HG03025 (cell line): ENCODE results near the gene PTPRN2.
"Not testable (repeated sequence)": the region's sequence is repeated elsewhere in the genome, so short reads cannot be mapped to it uniquely, and the experiment has no call there.

Experiments used
- ATAC-seq: cut with Tn5 transposase; IDR thresholded peaks from one replicate; pipeline ENCODE4 v1.9.1; 2021; ENCODE audit warnings: mild to moderate bottlenecking, moderate library complexity; ENCODE audit not compliant: unreplicated experiment, low FRiP score

Gene PTPRN2

DNA sequence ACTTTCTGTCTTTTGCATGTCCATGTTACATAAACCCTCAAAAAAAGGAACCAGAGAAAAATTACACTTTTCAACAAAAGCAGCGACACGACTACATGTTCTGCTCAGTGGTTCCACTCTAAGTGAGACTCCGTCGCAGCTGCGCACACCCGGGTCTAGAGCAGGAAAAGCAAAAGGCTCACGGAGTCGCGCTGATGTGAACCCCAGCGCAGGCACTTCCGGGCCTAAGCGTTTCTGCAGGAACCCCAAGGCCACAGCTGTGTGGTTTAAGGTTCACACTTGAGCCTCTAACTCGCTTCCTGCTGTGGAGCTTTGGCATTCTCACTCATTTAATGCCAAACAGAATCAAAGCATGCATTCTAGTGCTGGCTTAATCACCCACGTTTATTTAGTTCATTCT lies 1010.6 kb downstream of the PTPRN2 start:
- ATAC-seq: no peak

DNA sequence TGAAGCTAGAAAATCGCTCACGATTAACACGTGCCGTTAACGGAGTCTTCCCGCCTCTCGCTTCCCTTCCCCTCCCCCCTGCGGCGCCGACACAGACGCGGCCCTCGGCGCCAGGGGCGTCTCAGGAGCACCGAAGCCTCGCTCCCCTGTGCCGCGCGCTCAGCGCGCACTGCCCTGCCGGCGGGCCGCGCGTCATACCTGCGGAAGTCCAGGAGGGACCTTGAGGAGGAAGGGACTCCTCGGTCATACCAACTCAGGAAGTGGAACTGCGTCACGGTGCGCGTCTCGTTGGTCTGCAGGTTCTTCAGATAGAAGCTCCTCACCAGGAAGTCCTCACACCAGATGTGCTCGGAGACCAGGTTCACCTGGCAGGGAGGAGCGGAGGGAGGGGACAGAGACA lies 1011.2 kb downstream of the PTPRN2 start:
- no peak for ATAC-seq

DNA sequence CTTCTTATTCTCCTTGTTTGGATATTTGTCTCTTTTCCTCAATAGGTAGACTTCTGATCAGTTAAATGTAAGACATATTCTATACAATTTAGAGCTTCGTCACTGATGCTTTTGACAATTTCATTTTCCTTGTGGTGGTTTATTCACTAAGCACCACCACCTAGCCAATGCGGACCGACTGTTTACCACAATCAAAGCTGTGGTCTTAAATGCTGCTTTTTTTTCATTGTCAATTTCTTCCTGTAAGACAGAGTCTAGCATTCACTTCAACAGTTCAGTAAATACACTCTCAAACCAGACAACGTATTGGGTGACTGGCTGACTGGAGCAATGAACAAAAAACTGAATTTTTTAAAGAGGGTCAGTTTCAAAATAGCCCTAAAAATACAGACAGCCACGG lies 1011.8 kb downstream of the PTPRN2 start:
- no peak for ATAC-seq

DNA sequence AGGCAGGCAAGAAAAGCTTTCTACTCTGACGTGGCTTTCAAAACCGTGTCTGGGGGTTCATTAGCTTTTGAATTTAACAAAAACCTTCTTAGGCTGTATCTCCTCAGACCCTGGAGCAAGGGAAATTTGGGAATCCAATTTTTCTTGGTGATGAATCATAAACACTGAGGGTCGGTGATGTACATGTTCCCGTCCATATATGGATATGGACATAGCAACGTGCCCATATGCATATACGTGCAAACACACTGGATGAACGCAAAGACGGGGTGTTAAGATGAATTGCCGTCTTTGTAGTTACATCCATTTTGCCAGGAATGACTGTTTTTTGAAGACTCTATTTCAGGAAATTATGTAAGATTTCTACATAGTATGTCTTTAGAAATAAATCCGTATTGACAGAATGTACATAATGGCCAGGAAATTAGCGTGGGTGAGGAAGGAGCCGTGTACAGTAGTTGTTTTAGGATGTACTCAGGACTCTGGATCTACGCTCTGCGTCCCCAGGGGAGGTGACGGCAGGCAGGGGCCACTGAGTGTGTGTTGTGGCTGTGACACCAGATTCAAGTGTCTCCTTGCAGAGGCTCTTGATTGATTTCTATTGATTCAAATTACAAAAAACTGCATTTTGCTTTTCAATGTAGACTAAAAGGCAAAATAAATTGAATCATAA lies 1012.6 kb downstream of the PTPRN2 start:
- ATAC-seq: no peak

DNA sequence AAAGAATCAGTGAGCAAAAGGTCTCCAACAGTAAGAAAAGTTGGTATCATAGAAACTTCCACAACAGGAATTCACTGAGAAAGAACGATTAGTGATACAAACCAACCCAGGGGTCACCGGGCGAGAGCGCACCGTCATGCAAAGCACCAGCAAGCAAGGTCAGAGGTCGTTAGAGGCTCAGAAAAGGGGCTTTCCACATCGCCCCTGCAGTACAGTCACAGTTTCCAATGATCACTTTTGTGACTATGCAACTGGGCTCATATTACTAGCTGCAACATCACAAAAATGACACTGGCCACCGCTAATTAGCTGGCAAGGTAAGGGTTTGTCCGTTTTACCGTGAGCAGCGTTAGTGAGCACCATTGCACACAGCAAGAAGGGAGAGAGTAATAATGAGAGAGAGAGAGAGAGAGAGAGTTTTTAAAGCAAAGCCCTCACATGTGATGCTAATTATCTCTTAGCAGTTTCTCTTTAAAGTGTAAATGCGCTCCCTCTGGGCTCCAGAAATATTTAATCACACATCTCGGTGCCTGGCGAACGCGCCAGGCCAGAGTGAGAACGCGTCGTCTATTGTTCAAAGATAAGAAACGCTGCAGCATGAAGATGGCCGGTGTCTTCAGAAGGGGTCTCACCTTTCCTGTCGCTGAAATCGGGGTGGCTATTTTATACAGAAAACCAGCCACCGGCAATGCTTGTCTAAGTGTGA lies 1013.4 kb downstream of the PTPRN2 start:
- no peak for ATAC-seq

DNA sequence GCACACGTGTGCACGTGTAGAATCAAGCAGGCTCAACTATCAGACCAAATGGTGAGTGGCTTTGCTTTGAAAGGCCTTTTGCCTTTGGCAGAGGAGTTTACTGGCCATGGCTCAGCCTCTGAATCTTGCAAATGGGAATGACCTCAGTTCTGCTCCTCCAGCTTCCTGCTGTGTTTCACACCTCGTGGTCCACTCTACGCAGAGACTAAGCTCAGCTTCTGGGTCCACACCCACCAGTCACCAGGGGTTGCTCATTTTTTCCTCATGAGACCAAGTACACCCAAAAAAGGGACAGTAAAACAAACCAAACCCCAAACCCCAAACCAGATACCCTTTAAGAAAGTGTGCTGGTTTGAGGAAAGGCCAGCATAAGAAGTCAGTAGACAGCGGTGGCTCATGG lies 1014.4 kb downstream of the PTPRN2 start:
- no peak for ATAC-seq

DNA sequence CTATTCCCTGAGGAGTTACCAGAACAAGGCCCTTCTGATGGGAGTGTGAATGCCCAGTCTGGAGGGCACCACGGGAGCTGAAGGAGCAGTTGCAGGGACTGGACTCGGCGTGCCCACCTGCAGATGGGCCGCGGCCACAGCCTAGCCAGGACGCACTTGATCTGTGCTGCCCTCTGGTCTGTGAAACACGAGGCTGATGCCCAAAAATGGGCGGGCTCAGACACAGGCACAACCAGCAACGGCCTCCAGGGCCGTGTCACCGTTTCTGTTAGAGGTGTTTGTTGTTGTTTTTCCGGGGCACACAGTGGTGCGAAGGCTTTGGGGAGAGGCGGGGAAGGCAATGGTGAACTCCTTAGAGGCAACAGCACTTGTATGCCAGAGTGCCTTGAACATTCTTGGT lies 1015.0 kb downstream of the PTPRN2 start:
- no peak for ATAC-seq

DNA sequence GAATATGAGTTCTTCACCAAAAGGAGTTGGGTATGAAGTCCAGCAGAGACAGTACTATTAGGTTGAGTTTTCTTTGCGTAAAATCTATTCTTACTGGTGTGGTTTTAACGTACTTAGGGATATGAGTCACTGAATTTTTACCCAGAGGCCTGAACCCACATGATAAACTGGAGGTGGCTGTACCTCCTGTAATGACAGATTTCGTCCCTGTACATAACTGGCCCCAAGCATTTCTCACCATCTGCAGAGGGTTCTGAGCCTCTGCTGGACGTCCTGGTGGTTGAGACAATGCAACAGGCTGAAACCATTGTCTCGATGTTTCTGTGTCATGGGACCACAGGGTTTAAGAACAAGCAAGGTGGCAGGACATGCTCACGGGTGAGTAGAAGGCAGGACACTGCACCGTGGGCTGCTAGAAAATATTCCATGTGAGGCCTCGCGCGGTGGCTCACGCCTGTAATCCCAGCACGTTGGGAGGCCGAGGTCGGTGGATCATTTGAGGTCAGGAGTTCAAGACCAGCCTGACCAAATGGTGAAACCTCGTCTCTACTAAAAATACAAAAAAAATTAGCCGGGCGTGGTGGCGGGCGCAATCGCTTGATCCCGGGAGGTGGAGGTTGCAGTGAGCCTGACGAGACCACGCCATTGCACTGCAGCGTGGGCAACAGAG lies 1017.0 kb downstream of the PTPRN2 start:
- no peak for ATAC-seq

DNA sequence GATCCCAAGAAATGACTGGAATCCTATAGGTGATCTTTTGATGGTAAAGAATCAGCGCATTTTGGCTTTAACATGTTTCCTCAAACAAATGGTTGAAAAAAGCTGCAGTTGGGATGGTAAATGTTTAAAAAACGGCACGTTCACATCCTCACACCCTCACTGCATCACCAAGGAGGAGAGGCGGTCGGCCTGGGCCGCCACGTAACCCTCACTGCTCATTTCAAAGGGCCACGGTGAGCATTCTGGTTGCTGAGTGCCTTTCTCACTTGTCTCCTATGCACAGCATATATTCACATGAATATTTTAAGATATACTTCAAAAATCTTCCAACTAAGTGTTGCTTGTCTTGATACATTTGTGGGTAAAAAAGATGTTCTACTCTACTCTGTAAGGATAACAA lies 1017.7 kb downstream of the PTPRN2 start:
- no peak for ATAC-seq

DNA sequence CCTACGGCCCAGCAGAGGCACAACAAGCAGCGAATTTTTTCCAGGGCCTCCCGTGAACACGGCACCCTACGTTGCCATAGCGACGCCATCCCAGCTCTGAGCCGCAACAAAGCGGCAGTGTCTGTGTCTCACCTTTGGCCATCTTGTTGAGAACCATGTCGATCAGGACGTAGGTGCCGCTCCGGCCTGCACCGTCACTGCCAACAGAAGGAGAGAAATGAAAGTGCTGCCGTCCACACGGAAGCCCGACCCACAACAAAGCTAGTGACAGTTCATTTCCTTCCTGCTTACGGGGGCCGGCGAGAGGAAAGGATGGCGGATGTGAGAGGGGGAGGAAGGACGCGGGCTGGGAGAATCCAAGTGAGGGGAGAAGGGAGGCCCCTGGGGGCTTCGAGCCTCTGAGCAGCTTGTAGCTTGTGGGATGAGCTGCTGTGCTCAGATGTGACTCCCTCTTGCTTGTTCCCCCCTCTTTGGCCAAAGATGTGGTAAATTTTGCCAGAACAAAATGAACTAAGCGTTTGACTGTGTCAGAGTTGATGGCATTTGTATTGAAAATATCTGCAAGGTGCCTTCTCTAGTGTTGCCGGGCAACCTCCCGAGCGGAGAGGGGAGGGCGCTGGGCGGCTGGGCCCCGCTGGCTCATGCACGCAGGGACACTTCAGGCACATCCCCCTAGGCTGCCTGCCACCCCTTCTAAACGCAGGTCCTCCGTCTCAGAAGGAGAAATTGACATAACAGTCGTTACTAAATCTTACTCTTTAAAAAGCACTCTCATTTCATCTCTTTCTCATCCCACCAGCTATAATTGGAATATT lies 1018.6 kb downstream of the PTPRN2 start:
- no peak for ATAC-seq

DNA sequence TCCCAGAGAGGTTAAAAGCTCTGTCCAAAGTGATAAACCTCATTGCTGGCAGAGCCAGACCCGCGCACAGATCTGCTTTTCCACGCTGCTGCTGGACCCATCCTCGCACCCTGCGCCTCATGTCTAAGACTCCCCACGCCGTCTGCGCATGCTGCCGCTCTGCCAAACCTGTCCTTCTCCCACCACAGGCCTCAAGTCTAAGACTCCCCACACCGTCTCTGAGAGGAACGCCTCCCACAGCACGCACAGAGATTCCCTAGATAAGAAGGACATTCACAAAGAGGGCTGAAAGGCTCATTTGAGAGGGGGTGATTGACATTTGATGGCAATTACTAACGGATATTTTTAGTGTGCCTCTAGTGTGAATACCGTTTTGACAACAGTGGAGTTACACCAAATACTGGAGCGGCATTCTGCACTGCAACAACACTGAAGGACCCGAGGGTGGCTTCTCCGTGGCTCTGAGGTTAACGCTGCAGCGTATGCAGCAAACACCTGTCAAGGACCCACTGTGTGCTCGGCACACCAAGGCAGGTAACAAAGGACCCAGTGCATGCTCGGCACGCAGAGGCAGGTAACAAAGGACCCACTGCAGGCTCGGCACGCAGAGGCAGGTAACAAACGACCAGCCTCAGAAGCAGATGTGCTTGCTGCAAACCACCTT lies 1019.4 kb downstream of the PTPRN2 start:
- ATAC-seq: no peak

DNA sequence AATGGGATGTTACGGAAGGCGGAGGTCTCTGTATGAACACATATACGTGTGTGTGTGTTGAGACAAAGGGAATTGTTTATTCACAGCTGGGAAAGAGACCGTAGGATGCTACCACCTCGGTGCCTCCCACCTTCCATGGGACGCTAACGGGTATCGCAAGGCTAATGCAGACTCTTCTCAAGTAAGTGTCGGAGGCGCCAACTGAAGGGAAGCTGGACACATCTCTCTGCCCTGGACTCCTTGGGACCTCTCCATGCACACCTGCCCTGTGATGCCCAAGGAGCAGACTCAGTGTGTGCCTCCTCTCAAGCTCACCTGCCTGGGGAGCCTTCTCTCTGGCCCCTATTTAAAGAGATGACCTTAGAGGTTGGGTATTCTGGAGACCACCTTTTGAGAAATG lies 1020.0 kb downstream of the PTPRN2 start:
- ATAC-seq: no peak

DNA sequence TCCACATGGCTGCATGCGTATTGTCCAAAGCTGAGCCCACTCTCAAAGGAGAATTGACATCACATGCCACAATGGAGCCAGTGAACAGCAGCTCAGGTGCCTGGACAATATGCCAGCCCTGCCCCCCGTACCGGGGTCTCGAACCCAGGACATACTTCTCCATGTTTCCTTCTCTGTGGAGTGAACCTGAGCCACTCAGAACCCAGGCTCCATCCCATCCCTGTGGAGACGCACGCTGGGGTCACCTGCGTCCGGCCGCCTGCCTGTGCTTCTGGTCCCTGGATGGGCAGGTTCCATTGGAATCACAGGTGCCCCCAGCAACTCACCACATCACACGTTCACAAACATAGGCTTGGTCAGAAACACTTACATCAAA lies 1021.0 kb downstream of the PTPRN2 start:
- no peak for ATAC-seq

DNA sequence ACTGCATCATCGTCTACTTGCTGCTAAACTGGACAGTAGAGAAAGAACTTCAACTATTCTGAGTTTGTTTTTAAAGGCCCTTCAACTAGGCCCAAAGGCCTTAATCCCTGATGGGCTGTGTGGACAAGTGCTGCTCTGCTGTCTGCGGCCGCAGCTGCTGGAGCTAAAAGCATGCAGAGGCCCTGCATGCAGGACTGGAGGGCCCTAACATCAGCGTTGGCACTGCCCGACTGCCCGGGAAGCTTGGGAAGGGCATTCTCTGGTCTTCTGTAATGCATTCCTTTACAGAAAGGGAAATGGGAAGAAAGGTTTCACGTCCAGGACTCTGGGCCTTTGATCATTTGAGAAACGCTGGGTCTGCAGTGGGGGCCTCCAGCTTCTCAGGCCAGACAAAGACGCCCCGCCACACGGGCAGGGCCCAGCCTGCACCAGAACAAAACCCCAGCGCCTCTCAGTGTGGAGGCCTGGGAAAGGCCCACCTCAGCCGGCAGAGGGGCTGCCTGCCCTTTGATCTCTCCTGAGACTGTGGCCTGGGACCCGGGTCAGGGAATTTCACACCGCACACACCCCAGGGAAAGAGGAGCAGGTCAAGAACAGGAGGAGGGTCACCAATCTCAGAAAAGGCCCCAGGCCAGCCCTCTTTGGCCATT lies 1021.5 kb downstream of the PTPRN2 start:
- no peak for ATAC-seq

DNA sequence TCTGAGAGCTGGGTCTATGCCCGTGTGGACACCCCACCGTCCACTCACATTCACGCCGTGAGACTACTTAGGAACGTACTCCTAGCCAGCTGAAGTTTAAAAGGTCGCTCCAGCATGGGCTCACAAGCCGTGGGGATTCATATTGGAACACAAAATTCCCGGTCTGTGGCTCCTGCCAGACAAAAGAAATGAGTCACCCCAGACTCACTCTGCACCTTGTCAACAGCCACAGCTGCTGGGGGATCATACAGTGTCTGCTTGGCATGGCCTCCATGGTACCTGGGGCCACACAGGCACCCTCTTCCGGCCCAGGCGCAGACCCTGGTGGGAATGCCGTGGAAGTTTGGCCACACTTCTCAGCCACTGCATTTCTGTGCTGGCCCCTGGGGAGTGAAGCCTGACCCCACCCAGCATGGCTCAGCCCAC lies 1022.4 kb downstream of the PTPRN2 start:
- ATAC-seq: no peak

DNA sequence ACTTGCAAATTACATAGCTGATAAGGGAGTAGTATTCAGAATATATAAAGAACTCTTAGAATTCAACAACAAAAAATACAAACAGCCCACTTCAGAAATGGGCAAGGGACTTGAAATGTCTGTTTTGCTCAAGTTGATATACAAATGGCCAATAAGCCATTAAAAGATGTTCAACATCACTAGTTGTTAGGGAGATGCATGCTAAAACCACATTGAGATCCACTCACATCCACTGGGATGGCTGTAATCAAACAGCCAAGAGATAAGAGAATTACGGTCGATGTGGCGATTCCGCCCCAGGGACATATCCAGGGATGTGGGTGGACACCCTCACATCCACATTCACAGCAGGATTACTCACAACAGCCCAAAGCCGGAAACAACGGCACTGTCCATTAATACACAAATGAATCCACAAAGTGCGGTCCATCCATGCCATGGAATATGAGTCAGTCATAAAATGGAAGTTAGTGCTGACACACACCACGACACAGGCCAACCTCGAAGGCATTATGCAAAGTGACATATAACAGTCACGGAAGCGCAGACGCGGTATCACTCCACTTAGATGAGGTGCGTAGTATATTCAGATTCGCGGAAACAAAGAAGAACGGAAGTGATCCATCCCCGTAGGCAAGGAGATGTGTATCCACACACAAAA lies 1023.0 kb downstream of the PTPRN2 start:
- no peak for ATAC-seq

DNA sequence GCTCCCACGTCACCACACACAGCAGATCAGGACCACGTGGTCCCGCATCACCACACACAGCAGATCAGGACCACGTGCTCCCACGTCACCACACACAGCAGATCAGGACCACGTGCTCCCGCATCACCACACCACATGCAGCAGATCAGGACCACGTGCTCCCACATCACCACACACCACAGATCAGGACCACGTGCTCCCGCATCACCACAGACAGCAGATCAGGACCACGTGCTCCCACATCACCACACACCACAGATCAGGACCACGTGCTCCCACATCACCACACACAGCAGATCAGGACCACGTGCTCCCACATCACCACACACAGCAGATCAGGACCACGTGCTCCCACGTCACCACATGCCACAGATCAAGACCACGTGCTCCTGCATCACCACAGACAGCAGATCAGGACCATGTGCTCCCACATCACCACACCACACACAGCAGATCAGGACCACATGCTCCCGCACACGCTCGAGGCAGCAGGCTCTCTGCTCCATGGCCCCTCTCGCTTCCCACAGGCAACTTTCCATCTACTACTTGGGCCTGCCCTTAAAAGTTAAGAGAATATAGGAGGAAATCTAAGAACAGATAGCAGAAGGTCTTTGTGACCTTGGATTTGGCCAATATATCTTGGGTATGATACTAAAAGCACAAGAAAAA lies 1024.0 kb downstream of the PTPRN2 start:
- ATAC-seq: not testable (repeated sequence)

DNA sequence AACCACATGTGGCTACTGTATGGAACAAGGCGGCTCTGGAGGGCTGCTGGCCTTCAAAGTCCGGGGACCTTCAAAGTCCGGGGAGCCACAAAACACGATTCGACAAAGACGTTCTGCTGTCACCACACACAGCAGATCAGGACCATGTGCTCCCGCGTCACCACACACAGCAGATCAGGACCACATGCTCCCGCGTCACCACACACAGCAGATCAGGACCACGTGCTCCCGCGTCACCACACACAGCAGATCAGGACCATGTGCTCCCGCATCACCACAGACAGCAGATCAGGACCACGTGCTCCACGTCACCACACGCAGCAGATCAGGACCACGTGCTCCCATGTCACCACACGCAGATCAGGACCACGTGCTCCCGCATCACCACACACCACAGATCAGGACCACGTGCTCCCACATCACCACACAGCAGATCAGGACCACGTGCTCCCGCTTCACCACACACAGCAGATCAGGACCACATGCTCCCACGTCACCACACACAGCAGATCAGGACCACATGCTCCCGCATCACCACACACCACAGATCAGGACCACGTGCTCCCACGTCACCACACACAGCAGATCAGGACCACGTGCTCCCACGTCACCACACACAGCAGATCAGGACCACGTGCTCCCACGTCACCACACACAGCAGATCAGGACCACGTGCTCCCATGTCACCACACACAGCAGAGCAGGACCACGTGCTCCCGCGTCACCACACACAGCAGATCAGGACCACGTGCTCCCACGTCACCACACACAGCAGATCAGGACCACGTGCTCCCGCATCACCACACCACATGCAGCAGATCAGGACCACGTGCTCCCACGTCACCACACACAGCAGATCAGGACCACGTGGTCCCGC lies 1024.9 kb downstream of the PTPRN2 start:
- ATAC-seq: not testable (repeated sequence)
